ENCODE data around the gene GRP.

DNA sequence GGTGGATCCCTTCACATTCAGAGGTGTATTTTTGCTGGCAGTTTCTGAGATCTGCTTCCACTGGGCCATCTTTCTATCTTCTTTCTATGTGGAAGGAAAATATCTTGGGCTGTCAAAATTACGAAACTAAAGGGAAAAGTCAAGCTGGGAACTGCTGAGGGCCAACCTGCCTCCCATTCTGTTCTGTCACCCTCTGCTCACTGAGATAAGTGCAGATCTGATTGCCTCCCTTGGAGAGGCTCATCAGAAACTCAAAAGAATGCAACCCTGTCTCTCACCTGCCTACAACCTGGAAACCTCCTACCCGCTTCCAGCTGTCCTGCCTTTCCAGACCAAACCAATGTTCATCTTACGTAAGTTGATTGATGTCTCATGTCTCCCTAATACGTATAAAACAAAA is 26.8 kb downstream of the GRP start:
- TF ChIP-seq CTCF (IDR thresholded peaks at IDR 0.05): no peak
- no peak for TF ChIP-seq POLR2A (IDR thresholded peaks at IDR 0.05)

Data from thyroid gland (tissue), 4 donors.